Measurements from ENCODE around the gene DENND5A. TPM values are rescaled to one million over a fixed set of nuclear protein-coding genes. Genes with fewer than 3 reads are reported as not detected.

DENND5A gene
- total RNA-seq, 4 donors from 2014 or later: 79.2 to 151 (median 96.2) TPM

DNA sequence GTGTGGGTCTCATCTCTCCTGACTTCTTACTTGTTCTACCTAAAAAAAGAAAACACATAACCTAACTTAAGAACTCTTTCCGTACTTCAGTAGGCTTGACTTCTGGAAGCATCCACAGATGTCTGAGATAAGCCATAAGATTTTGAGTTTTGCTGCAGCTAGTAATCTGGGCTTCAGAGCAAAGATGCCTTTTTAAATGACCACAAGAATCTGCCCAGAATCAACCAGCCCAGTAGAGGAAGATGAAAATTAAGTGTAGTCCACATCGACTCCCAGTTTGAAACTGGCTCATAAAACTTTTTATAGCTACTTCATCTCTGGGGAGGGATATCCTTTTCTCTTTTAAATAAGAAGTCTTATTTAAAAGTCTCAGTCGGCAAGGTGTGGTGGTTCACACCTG lies 10.7 kb downstream of the DENND5A start:
- Histone ChIP-seq H3K4me1 (peaks cover 0 to 32% (median 0%) of the 10 kb centered on the region in 3 donors), H3K27ac (no peak overlapping the region), H3K36me3 (peaks cover 0 to 9% of the 10 kb centered on the region in 2 donors), H3K4me3 (no peak overlapping the region), H3K9me3 (no peaks in the 10 kb centered on the region), H3K27me3 (no peaks in the 10 kb centered on the region)
- 79 to 90% methylated on average over 3 of the region's 3 CpGs for WGBS, 2 donors (ENCODE audit: low coverage in 1 of 2)
- ATAC-seq: no peak
- TF ChIP-seq POLR2A (IDR thresholded peaks at IDR 0.05) (no peak), EP300 (IDR thresholded peaks at IDR 0.05) (no peak), POLR2AphosphoS5 (IDR thresholded peaks at IDR 0.05) (no peak)
- TF ChIP-seq, protein P1, sequence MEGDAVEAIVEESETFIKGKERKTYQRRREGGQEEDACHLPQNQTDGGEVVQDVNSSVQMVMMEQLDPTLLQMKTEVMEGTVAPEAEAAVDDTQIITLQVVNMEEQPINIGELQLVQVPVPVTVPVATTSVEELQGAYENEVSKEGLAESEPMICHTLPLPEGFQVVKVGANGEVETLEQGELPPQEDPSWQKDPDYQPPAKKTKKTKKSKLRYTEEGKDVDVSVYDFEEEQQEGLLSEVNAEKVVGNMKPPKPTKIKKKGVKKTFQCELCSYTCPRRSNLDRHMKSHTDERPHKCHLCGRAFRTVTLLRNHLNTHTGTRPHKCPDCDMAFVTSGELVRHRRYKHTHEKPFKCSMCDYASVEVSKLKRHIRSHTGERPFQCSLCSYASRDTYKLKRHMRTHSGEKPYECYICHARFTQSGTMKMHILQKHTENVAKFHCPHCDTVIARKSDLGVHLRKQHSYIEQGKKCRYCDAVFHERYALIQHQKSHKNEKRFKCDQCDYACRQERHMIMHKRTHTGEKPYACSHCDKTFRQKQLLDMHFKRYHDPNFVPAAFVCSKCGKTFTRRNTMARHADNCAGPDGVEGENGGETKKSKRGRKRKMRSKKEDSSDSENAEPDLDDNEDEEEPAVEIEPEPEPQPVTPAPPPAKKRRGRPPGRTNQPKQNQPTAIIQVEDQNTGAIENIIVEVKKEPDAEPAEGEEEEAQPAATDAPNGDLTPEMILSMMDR (IDR thresholded peaks at IDR 0.05): no peak

DNA sequence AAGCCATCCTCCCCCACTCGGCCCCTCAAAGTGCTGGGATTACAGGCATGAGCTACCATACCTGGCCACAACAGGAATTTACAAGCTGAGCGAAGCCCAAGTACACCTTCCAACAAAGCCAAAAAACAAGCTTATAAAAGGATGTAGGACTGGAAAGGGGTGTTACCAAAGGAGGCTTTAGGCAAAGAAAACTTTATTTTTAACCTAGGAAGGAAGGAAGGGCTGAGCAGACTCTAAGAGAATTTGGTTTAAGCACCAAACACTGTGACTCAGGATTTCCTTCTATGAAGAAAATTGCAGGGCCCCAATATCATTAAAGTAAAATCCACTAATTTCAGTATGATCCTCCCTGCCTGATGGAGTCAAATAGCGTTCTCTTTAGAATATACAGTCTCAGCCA lies 12.1 kb downstream of the DENND5A start:
- peaks cover 0 to 31% (median 0%) of the 10 kb centered on the region in 3 donors for H3K4me1 ChIP-seq
- H3K36me3 ChIP-seq: peaks cover 0 to 9% of the 10 kb centered on the region in 2 donors
- H3K9me3 ChIP-seq: no peaks in the 10 kb centered on the region
- no peaks in the 10 kb centered on the region for H3K27me3 ChIP-seq
- WGBS, 2 donors (ENCODE audit: low coverage in 1 of 2): 67 to 78% methylated on average over 1 to 3 of the region's 3 CpGs
- TF ChIP-seq POLR2A (IDR thresholded peaks at IDR 0.05) (no peak), EP300 (IDR thresholded peaks at IDR 0.05) (no peak), POLR2AphosphoS5 (IDR thresholded peaks at IDR 0.05) (no peak)
- TF ChIP-seq, protein P1 (IDR thresholded peaks at IDR 0.05): no peak
- H3K4me3 ChIP-seq: no peak overlapping the region
- ATAC-seq: no peak
- peak overlapping the region in 1 of 4 donors; percentile 17 for H3K27ac ChIP-seq

DNA sequence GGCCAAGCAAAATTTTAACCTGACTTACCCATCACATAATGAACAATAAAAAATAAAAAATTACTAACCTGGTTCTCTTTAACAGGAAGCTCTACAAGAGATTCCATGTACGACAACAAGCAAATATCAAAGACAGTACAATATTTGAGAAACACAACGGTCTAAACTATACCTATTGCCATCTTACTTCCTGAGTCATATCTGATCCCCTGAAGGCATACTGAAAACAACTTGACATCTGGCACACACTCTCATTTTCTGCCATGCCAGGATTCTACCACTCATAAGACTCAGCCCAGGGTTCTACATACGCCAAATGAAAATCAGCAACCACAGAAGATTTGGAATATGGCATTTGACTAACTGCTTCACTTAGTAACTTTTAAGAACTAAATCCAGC lies 13.8 kb downstream of the DENND5A start:
- no peaks in the 10 kb centered on the region for H3K9me3 ChIP-seq
- TF ChIP-seq EP300 (IDR thresholded peaks at IDR 0.05) (no peak), POLR2A (IDR thresholded peaks at IDR 0.05) (no peak), POLR2AphosphoS5 (IDR thresholded peaks at IDR 0.05) (no peak)
- TF ChIP-seq, protein P1 (IDR thresholded peaks at IDR 0.05): no peak
- WGBS, 2 donors (ENCODE audit: low coverage in 1 of 2): 85 to 86% methylated on average over 3 of the region's 3 CpGs
- H3K27me3 ChIP-seq: no peaks in the 10 kb centered on the region
- H3K4me1 ChIP-seq: peaks cover 0 to 31% (median 0%) of the 10 kb centered on the region in 3 donors
- no peak overlapping the region for H3K4me3 ChIP-seq
- no peak for ATAC-seq
- H3K27ac ChIP-seq: no peak overlapping the region
- peaks cover 0 to 9% of the 10 kb centered on the region in 2 donors for H3K36me3 ChIP-seq

DNA sequence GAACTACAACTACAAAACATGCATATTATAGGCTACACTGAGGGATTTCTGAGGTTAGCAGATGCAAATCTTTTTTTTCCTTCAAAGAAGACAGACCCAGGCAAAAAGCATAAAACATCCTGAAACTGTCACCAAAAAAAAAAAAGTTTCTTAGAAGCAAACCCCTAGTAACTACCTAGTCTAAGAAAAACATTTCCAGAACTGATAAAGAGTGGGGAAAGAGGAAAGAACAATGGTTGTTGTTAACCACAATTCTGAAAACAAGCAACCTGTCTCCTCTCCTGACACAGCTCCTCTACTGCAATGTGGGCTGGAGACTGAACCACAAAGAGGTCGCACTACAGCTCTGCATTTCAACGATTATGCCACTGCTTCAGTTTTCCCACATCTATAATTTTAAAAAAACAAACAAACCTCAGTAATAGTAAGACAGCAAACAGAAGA lies 15.0 kb downstream of the DENND5A start:
- no peak overlapping the region for H3K4me3 ChIP-seq
- TF ChIP-seq EP300 (IDR thresholded peaks at IDR 0.05) (no peak), POLR2A (IDR thresholded peaks at IDR 0.05) (no peak), POLR2AphosphoS5 (IDR thresholded peaks at IDR 0.05) (no peak)
- TF ChIP-seq, protein P1 (IDR thresholded peaks at IDR 0.05): no peak
- peaks cover 0 to 1% of the 10 kb centered on the region in 2 donors for H3K36me3 ChIP-seq
- no peak overlapping the region for H3K27ac ChIP-seq
- peaks cover 0 to 31% (median 0%) of the 10 kb centered on the region in 3 donors for H3K4me1 ChIP-seq
- no peaks in the 10 kb centered on the region for H3K27me3 ChIP-seq
- H3K9me3 ChIP-seq: no peaks in the 10 kb centered on the region
- no peak for ATAC-seq
- 38 to 44% methylated on average over 2 of the region's 2 CpGs for WGBS, 2 donors (ENCODE audit: low coverage in 1 of 2)

DNA sequence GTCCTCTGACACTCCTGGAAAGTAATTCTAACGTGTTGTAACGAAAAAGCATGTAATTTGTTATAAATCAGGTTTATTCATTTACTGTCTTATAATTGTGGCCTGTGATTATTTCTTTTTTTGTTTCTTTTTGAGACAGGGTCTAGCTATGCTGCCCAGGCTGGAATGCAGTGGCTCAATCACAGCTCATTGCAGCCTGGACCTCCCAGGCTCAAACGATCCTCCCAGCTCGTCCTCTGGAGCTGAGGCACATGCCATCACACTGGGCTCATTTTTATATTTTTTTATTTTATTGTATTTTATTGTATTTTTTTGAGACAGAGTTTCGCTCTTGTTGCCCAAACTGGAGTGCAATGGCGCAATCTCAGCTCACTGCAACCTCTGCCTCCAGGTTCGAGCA lies 15.9 kb downstream of the DENND5A start:
- ATAC-seq: no peak
- peaks cover 0 to 31% (median 0%) of the 10 kb centered on the region in 3 donors for H3K4me1 ChIP-seq
- WGBS, 2 donors (ENCODE audit: low coverage in 1 of 2): 79 to 85% methylated on average over 4 to 7 of the region's 7 CpGs

More for the DNA sequence above, 15.9 kb downstream of the DENND5A start:
- H3K9me3 ChIP-seq: no peaks in the 10 kb centered on the region
- no peaks in the 10 kb centered on the region for H3K27me3 ChIP-seq
- H3K27ac ChIP-seq: no peak overlapping the region
- H3K4me3 ChIP-seq: no peak overlapping the region
- H3K36me3 ChIP-seq: no peaks in the 10 kb centered on the region
- TF ChIP-seq EP300 (IDR thresholded peaks at IDR 0.05) (no peak), POLR2A (IDR thresholded peaks at IDR 0.05) (no peak), POLR2AphosphoS5 (IDR thresholded peaks at IDR 0.05) (no peak)
- TF ChIP-seq, protein P1 (IDR thresholded peaks at IDR 0.05): no peak
